Adrenal gland (tissue), 12 donors: ENCODE measurements around the gene PSORS1C1. TPM values are rescaled to one million over a fixed set of nuclear protein-coding genes. Genes with fewer than 3 reads are reported as not detected.
"Not testable (repeated sequence)": the region's sequence is repeated elsewhere in the genome, so short reads cannot be mapped to it uniquely, and the experiment has no call there.

ENCODE experiments used
- DNase-seq, 7 donors: peaks; one replicate each; pipeline ENCODE4 v3.0.0-alpha.2; 2019 to 2020
- H3K27ac ChIP-seq, 5 donors: fragments of 200-600 bp; sonication (generic) in 4 of 5; 1 replicate in 3 of 5; 2 replicates in 2 of 5; pipeline versions ENCODE4 v1.5.1 to v1.8.0; 2016 to 2020; ENCODE audit warnings: mild to moderate bottlenecking in 1 of 5
- H3K27me3 ChIP-seq: fragments of 200-600 bp; 2 replicates; pipeline ENCODE4 v1.8.0; 2021
- H3K36me3 ChIP-seq, 2 donors: fragments of 200-600 bp; replicated peaks in 1 of 2; 1 replicate in 1 of 2; 2 replicates in 1 of 2; pipeline versions ENCODE4 v1.5.1 to v1.8.0; 2018 to 2022
- H3K4me1 ChIP-seq, 2 donors: fragments of 200-600 bp; replicated peaks in 1 of 2; 1 replicate in 1 of 2; 2 replicates in 1 of 2; pipeline versions ENCODE4 v1.5.1 to v1.8.0; 2018 to 2021
- H3K4me3 ChIP-seq, 4 donors: fragments of 200-600 bp; sonication (generic) in 3 of 4; one replicate each; pipeline ENCODE4 v1.5.1; 2016 to 2018
- H3K9me3 ChIP-seq, 3 donors: fragments of 200-600 bp; sonication (generic) in 1 of 3; replicated peaks in 1 of 3; 1 replicate in 2 of 3; 2 replicates in 1 of 3; pipeline versions ENCODE4 v1.5.1 to v1.8.0; 2016 to 2021
- POLR2A ChIP-seq, 2 donors: fragments of 450-650 bp; IDR thresholded peaks; one replicate each; pipeline ENCODE4 v1.6.1; 2017; ENCODE audit warnings: antibody characterized with exemption in 2 of 2, mild to moderate bottlenecking in 2 of 2, moderate library complexity in 1 of 2
- WGBS, 4 donors: extraction: QIAGEN DNeasy Blood & Tissue Kit in 2 of 4; methylation state at CpG; one replicate each; pipeline versions ENCODE4 v1.1.5 to v1.1.7; 2013 to 2017; 5-methylcytosine and 5-hydroxymethylcytosine counted together
- intact Hi-C, 2 donors: fragments of 100-400 bp; cut with DNase I; formaldehyde crosslinking; loops; one replicate each; pipeline versions ENCODE4 v1.14.1 to v1.15.0; 2022 to 2023
- polyA plus RNA-seq, 3 donors: library from polyadenylated mRNA; stranded (reverse); fragments of 200-250 nt in 2 of 3; fragments of 350-450 nt in 1 of 3; fragmentation: Illumina TruSeq in 1 of 3; extraction: RNeasy Lipid Tissue Mini Kit (QIAGEN cat#74804) in 1 of 3; gene quantifications; one replicate each; pipeline ENCODE4 v1.2.3, GENCODE V29; 2013 to 2014
- small RNA-seq, 2 donors: library from RNA; depleted of rRNA; stranded (forward); fragments of <200 nt; gene quantifications; one replicate each; pipeline ENCODE3, GENCODE V24; 2016
- total RNA-seq, 9 donors: library from RNA; depleted of rRNA in 4 of 9; stranded (reverse); fragments of >200 nt in 4 of 9; fragments of 120-200 nt in 1 of 9; fragmentation: NEBNext Ultra II Directional in 1 of 9; extraction: Animal tissue kit (Norgen Biotek cat#: 25700) in 1 of 9; gene quantifications; one replicate each; pipeline versions ENCODE4 v1.1.0 to v1.2.4, GENCODE V29; 2013 to 2023
- TF ChIP-seq, protein P1 (sequence below), 6 experiments: fragments of 450-650 bp in 4 of 6; fragments of 200-600 bp in 2 of 6; sonication (generic) in 1 of 6; IDR thresholded peaks; 1 replicate in 5 of 6; 2 replicates in 1 of 6; pipeline versions ENCODE4 v1.5.1 to v1.8.0; 2016 to 2021; ENCODE audit warnings: antibody characterized with exemption in 6 of 6, mild to moderate bottlenecking in 2 of 6, moderate library complexity in 1 of 6
- donor health status: healthy with polysubstance abuse.
- donor health status: Bipolar disorder and iron deficiency.
- donor health status: DM: yes; HTN: yes; CAD: no.
- donor health status: DM: no; HTN: no; CAD: no.
- donor health status: DM: no; HTN: no; CAD: no.
- donor health status: DM: yes; HTN: yes; CAD: no.

The PSORS1C1 gene
- total and polyA plus RNA-seq, 12 donors: 0.06 to 5.1 (median 0.61) TPM

- Histone ChIP-seq H3K4me3 (no peak overlapping the region), H3K4me1 (no peaks in the 10 kb centered on the region), H3K27ac (no peak overlapping the region), H3K27me3 (no peaks in the 10 kb centered on the region), H3K36me3 (no peaks in the 10 kb centered on the region), H3K9me3 (no peaks in the 10 kb centered on the region)
- TF ChIP-seq, protein P1, sequence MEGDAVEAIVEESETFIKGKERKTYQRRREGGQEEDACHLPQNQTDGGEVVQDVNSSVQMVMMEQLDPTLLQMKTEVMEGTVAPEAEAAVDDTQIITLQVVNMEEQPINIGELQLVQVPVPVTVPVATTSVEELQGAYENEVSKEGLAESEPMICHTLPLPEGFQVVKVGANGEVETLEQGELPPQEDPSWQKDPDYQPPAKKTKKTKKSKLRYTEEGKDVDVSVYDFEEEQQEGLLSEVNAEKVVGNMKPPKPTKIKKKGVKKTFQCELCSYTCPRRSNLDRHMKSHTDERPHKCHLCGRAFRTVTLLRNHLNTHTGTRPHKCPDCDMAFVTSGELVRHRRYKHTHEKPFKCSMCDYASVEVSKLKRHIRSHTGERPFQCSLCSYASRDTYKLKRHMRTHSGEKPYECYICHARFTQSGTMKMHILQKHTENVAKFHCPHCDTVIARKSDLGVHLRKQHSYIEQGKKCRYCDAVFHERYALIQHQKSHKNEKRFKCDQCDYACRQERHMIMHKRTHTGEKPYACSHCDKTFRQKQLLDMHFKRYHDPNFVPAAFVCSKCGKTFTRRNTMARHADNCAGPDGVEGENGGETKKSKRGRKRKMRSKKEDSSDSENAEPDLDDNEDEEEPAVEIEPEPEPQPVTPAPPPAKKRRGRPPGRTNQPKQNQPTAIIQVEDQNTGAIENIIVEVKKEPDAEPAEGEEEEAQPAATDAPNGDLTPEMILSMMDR (IDR thresholded peaks at IDR 0.05): no peak
- TF ChIP-seq POLR2A (IDR thresholded peaks at IDR 0.05): no peak
- 83 to 91% (median 87%) methylated on average over 19 to 24 of the region's 24 CpGs for WGBS, 4 donors
- intact Hi-C loops: no loop called here
- DNase-seq: peak in 1 of 7 donors; percentile 28
Observed at GRCh38 chr6:31186052-31186734, 71.6 kb downstream of the PSORS1C1 start.

DNA sequence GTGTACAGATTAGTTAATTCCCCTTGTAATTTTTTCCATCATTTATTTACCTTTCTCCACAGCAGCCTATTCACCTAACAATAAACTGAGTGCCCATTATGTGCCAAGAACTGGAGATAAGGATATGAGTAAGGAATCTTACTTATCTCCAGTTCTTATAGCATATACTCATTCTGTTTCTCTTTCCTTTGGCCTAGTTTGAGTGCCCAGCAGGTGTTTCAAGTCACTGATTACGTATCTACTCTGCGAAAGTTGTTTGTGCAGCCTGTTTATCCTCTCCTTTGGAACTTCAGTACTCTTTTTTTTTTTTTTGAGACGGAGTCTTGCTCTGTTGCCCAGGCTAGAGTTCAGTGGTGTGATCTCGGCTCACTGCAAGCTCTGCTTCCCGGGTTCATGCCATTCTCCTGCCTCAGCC, 73.2 kb downstream of the PSORS1C1 start:
- Histone ChIP-seq H3K36me3 (no peaks in the 10 kb centered on the region), H3K4me1 (no peaks in the 10 kb centered on the region), H3K4me3 (no peak overlapping the region), H3K27ac (no peak overlapping the region), H3K27me3 (no peaks in the 10 kb centered on the region), H3K9me3 (no peaks in the 10 kb centered on the region)
- 82 to 94% (median 88%) methylated on average over 5 of the region's 5 CpGs for WGBS, 4 donors
- DNase-seq: no peak
- intact Hi-C loops: no loop called here
- TF ChIP-seq, protein P1 (IDR thresholded peaks at IDR 0.05): no peak
- TF ChIP-seq POLR2A (IDR thresholded peaks at IDR 0.05): no peak

DNA sequence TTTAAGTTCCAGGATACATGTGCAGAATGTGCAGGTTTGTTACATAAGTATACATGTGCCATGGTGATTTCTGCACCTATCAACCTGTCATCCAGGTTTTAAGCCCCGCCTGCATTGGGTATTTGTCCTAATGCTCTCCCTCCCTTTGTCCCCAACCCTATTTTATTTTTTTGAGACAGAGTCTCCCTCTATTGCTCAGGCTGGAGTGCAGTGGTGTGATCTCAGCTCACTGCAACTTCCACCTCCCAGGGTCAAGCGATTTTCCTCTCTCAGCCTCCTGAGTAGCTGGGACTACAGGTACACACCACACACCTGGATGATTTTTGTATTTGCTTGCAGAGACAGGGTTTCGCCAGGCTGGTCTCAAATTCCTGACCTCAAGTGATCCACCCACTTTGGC, 74.6 kb downstream of the PSORS1C1 start:
- H3K9me3 ChIP-seq, intact Hi-C loops, H3K36me3 ChIP-seq, H3K4me1 ChIP-seq, H3K27me3 ChIP-seq, H3K4me3 ChIP-seq, H3K27ac ChIP-seq, DNase-seq: not testable (repeated sequence)
- 75 to 92% (median 83%) methylated on average over 3 of the region's 3 CpGs for WGBS, 4 donors

Small RNA genes within 50 kb of the gene (small RNA-seq; reads per million reads assigned to genes)
- 0 reads per million in 2 donors for gene POLR2LP1
- gene RNU6-1133P: 0 reads per million in 2 donors

Other genes with a start within 250 kb of the PSORS1C1 start
- gene DDR1, start 230.3 kb upstream of the PSORS1C1 start, total RNA-seq: 100 to 1,000 TPM in 4 of 9 donors, 10 to 100 TPM in 5; 33.5 to 239 (median 81.2) TPM
- gene DDR1, start 230.3 kb upstream of the PSORS1C1 start, polyA plus RNA-seq: 10 to 100 TPM; 18.0 to 53.3 (median 50.5) TPM
- 10 to 100 TPM in 7 of 9 donors, 1 to 10 TPM in 2; 3.7 to 48.6 (median 17.4) TPM for gene GTF2H4, start 206.6 kb upstream of the PSORS1C1 start, total RNA-seq
- gene GTF2H4, start 206.6 kb upstream of the PSORS1C1 start, polyA plus RNA-seq: 10 to 100 TPM; 30.8 to 71.9 (median 57.8) TPM
- gene VARS2, start 200.6 kb upstream of the PSORS1C1 start, total RNA-seq: 10 to 100 TPM; 17.1 to 51.6 (median 31.1) TPM
- gene VARS2, start 200.6 kb upstream of the PSORS1C1 start, polyA plus RNA-seq: 10 to 100 TPM; 21.2 to 89.6 (median 55.4) TPM
- 1 to 10 TPM in 1 of 9 donors, under 1 TPM in 2, not detected in 6; 0.38 to 1.5 (median 0.39) TPM for gene SFTA2, start 182.6 kb upstream of the PSORS1C1 start, total RNA-seq
- under 1 TPM in 2 of 3 donors, not detected in 1; 0.20 to 0.24 TPM for gene SFTA2, start 182.6 kb upstream of the PSORS1C1 start, polyA plus RNA-seq
- not detected for gene MUCL3, start 173.8 kb upstream of the PSORS1C1 start, total RNA-seq
- gene MUCL3, start 173.8 kb upstream of the PSORS1C1 start, polyA plus RNA-seq: under 1 TPM in 2 of 3 donors, not detected in 1; under 0.01 to 0.02 TPM
- gene MUC21, start 131.1 kb upstream of the PSORS1C1 start, total RNA-seq: not detected
- under 1 TPM in 2 of 3 donors, not detected in 1; 0.16 to 0.34 TPM for gene MUC21, start 131.1 kb upstream of the PSORS1C1 start, polyA plus RNA-seq
- not detected for gene MUC22, start 104.3 kb upstream of the PSORS1C1 start, total RNA-seq
- not detected for gene MUC22, start 104.3 kb upstream of the PSORS1C1 start, polyA plus RNA-seq
- gene C6orf15, start 2.2 kb upstream of the PSORS1C1 start, total RNA-seq: not detected
- gene C6orf15, start 2.2 kb upstream of the PSORS1C1 start, polyA plus RNA-seq: not detected
- not detected for gene CDSN, start 5.6 kb downstream of the PSORS1C1 start, total RNA-seq
- gene CDSN, start 5.6 kb downstream of the PSORS1C1 start, polyA plus RNA-seq: under 1 TPM in 2 of 3 donors, not detected in 1; 0.03 to 0.08 TPM
- gene PSORS1C2, start 24.3 kb downstream of the PSORS1C1 start, total RNA-seq: not detected
- not detected for gene PSORS1C2, start 24.3 kb downstream of the PSORS1C1 start, polyA plus RNA-seq
- 10 to 100 TPM in 7 of 9 donors, 1 to 10 TPM in 2; 6.4 to 23.7 (median 13.6) TPM for gene CCHCR1, start 43.0 kb downstream of the PSORS1C1 start, total RNA-seq
- 10 to 100 TPM in 2 of 3 donors, 1 to 10 TPM in 1; 4.5 to 27.4 (median 16.0) TPM for gene CCHCR1, start 43.0 kb downstream of the PSORS1C1 start, polyA plus RNA-seq
- gene TCF19, start 43.8 kb downstream of the PSORS1C1 start, total RNA-seq: 1 to 10 TPM; 1.8 to 8.4 (median 2.1) TPM
- gene TCF19, start 43.8 kb downstream of the PSORS1C1 start, polyA plus RNA-seq: 1 to 10 TPM; 2.0 to 3.3 (median 2.1) TPM
- 1 to 10 TPM in 2 of 9 donors, under 1 TPM in 1, not detected in 6; 0.17 to 2.8 (median 2.2) TPM for gene POU5F1, start 55.9 kb downstream of the PSORS1C1 start, total RNA-seq
- under 1 TPM in 1 of 3 donors, not detected in 2; 0.24 TPM for gene POU5F1, start 55.9 kb downstream of the PSORS1C1 start, polyA plus RNA-seq
- 1,000 to 10,000 TPM in 1 of 9 donors, 100 to 1,000 TPM in 8; 214 to 1,851 (median 684) TPM for gene HLA-C, start 157.3 kb downstream of the PSORS1C1 start, total RNA-seq
- gene HLA-C, start 157.3 kb downstream of the PSORS1C1 start, polyA plus RNA-seq: 100 to 1,000 TPM; 157 to 323 (median 297) TPM
- 1,000 to 10,000 TPM in 8 of 9 donors, 100 to 1,000 TPM in 1; 248 to 3,150 (median 1,269) TPM for gene HLA-B, start 242.4 kb downstream of the PSORS1C1 start, total RNA-seq
- 1,000 to 10,000 TPM in 1 of 3 donors, 100 to 1,000 TPM in 2; 615 to 1,099 (median 618) TPM for gene HLA-B, start 242.4 kb downstream of the PSORS1C1 start, polyA plus RNA-seq